GM12874 (cell line): Measurements from ENCODE around the gene PORCN.

ENCODE experiments used
- TF ChIP-seq, protein P1 (sequence below): IDR thresholded peaks from 2 replicates; pipeline ENCODE4 v1.5.1; 2011; ENCODE audit warnings: low read depth, mild to moderate bottlenecking, control low read depth, low read length, moderate library complexity; ENCODE audit not compliant: insufficient read depth

The PORCN gene

DNA sequence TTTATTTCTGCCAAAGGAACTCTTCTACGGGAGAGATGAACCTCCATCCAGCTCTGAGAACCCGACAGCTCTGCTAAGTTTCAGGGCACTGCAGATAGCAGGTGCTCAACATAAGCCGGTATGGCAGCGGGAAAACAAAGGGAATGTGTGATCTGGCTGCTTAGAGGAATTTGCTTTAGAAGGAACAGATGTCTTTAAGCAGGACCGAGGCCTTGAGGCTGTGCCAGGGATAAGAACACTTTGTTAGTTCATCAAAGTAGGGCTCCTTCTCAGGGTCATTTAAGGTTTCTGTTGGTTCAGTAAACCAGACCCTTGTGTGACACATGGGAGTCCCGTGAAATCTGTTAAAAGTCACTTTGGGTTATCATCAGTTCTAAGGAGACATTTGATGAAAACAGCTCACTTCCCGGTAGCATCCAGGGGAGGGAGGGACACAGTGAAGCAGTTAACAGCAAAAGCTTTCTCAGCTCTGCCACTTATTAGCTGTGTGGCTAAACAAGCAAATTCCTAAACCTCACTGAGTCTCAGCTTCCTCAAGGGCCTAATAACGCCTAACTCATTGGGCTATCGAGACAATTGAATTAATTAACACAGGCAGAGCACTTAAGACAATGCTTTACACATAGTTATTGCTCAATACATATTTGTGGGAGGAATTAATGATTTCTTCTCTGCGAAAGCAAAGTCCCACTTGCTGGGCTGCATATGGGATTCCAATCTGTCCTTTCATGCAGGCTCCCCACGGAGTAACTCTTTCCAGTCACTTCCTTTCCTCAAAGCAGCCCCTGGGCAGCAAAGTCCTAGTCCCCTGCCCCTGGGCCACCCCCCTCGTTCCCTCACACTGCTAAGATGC lies 35.7 kb upstream of the PORCN start:
- TF ChIP-seq, protein P1, sequence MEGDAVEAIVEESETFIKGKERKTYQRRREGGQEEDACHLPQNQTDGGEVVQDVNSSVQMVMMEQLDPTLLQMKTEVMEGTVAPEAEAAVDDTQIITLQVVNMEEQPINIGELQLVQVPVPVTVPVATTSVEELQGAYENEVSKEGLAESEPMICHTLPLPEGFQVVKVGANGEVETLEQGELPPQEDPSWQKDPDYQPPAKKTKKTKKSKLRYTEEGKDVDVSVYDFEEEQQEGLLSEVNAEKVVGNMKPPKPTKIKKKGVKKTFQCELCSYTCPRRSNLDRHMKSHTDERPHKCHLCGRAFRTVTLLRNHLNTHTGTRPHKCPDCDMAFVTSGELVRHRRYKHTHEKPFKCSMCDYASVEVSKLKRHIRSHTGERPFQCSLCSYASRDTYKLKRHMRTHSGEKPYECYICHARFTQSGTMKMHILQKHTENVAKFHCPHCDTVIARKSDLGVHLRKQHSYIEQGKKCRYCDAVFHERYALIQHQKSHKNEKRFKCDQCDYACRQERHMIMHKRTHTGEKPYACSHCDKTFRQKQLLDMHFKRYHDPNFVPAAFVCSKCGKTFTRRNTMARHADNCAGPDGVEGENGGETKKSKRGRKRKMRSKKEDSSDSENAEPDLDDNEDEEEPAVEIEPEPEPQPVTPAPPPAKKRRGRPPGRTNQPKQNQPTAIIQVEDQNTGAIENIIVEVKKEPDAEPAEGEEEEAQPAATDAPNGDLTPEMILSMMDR: no peak

DNA sequence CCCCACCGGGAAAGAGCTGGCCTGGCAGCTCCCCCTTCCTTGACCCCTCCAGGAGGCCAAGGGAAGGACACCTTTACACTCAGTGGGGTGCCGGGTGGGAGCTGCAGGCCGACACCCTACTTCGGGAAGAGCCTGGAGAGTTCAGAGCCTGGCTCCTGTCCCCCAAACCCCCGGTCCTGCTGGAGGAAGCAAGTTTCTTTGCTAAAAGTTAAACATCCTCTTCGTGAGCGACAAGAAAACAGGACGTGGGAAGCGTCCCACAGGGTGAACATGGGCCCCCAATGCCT lies 35.1 kb upstream of the PORCN start:
- TF ChIP-seq, protein P1: no peak

DNA sequence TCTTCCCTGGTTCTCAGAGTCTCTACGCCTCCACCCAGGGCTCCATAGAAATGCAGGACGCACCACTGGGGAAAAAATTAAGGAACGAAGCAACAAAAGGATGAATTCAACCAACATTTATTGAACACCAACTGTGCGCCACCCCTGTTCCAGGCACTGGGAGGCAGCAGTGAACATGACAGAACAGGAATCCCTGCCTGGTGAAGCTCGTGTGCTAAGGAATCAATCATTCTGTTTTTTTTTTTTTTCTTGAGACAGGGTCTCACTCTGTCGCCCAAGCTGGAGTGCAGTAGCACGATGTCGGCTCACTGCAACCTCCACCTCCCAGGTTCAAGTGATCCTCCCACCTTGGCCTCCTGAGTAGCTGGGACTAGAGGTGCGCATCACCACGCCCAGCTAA lies 34.7 kb upstream of the PORCN start:
- TF ChIP-seq, protein P1: peak; percentile 14; the same call in 1 of the 2 replicates

DNA sequence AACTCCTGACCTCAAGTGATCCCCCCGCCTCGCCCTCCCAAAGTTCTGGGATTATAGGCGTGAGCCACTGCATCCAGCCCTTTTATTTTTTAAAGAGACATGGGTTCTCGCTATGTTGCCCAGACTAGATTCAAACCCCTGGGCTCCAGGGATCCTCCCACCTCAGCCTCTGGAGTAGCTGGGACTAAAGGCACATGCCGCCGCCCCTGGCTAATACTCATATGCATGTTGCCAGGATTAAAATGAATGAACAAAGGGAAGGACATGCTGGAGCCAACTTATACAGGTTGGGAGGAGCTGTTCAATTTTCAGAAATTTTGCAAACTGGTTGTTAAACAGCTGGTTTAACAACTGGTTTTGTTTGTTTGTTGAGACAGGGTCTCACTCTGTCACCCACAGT lies 34.2 kb upstream of the PORCN start:
- TF ChIP-seq, protein P1: no peak

DNA sequence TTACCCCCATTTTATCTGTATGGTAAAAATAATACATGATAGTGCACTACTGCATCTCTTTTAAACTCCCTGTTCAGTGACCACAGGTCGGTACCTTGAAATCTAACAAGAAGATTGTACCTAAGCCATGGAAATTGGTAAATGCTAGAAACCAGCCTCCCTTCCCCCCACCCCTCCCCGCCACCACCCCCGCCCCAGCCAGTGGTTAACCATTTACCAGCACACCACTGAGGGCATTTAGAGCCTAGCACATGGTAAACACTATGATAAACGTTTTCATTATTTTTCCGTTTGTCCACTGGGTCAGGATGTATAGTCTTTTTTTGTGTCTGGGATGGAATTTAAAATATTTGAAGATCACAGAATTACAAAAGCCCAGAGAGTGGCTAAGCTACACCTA lies 33.5 kb upstream of the PORCN start:
- TF ChIP-seq, protein P1: no peak

DNA sequence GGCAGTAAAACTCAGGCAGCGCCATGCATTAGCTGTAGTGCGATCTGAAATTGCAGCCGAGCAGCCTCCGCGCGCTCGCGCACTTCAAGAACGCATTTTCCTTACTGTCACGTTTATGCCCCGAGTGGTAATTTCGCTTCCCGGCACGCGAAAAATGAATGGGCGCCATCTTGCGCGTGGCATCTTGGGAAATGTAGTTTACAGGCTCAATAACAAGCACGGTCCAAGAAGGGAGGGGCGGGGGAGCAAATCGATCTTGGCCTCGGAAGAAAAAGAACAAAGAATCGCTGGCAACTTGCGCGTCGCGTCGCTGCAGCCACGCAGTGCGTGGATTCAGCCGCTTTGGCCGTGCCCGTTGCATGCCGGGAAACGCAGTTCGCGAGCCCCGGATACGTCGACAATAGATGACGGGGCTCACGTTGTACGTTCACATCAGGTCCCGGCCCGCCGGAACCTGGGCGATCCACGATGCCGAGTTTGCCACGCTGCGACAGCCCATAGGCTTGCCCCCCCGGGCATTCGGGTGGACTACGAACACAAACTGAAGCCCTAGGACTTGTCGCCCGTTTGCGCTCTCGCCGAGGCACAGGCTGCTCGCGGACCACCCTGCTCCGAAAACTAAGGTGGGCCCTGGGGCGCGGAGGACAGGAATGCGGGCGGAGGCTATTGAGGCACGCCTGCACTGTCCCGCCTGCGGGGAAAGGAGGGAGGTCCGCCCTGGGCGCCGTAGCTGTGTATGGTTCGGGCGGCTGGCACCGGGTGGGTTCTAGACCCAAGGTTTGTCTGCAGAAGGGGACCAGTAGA lies 32.8 kb upstream of the PORCN start, which contains the start of gene FTSJ1:
Gene FTSJ1, plus strand, starts transcription at position 426 of the 804 bp plus-strand sequence. CDS start 1,849 bp downstream, outside the sequence.
- TF ChIP-seq, protein P1: no peak

DNA sequence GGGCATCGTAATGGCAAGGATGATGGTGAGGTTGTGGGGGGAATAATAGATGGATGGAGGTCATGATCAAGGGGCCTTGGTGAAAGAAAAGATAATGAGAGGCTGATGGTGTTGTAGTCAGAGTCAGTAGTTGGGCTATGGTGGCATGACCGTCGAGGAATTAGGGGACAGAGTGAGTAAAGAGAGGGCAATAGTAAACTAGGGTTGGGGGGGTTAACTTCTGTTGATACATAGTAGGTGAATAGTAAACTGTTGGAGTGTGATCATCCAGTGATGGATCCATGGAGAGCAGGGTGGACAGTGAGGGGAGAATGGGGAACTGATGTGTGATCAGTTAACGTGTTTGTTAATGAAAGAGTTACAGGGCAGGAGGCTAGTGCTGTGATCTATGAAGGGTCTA lies 31.9 kb upstream of the PORCN start:
- TF ChIP-seq, protein P1: no peak
